Non-pigmented ciliary epithelial cell (primary cell): ENCODE data around the gene TPGS1.

Experiments
- DNase-seq: peaks from one replicate; pipeline ENCODE4 v3.0.0-alpha.2; 2010; ENCODE audit warnings: low read depth

The TPGS1 gene

GRCh38 chr19:540867-541637, 33.8 kb downstream of the TPGS1 start:
- DNase-seq: no peak

GRCh38 chr19:541699-542098, 34.4 kb downstream of the TPGS1 start:
- no peak for DNase-seq

GRCh38 chr19:542173-542866, 35.0 kb downstream of the TPGS1 start:
- DNase-seq: no peak

- no peak for DNase-seq
Observed at GRCh38 chr19:543910-544608, 36.8 kb downstream of the TPGS1 start, which contains the start of gene GZMM. TSS of gene GZMM (plus strand) at chr19:544053. CDS start at chr19:544072, 19 bp downstream.

- DNase-seq: no peak
Observed at GRCh38 chr19:547117-547516, 39.8 kb downstream of the TPGS1 start.

- DNase-seq: no peak
Observed at GRCh38 chr19:547836-548720, 40.8 kb downstream of the TPGS1 start.

GRCh38 chr19:548886-549830, 41.9 kb downstream of the TPGS1 start:
- no peak for DNase-seq

GRCh38 chr19:554817-555216, 47.5 kb downstream of the TPGS1 start:
- DNase-seq: no peak

GRCh38 chr19:555474-555808, 48.1 kb downstream of the TPGS1 start:
- DNase-seq: no peak

- DNase-seq: no peak
Observed at GRCh38 chr19:556611-557382, 49.5 kb downstream of the TPGS1 start.

GRCh38 chr19:558770-559439, 51.6 kb downstream of the TPGS1 start:
- DNase-seq: no peak

- no peak for DNase-seq
Observed at GRCh38 chr19:560121-560520, 52.8 kb downstream of the TPGS1 start.

- DNase-seq: no peak
Observed at GRCh38 chr19:566403-566802, 59.1 kb downstream of the TPGS1 start.

GRCh38 chr19:566844-567243, 59.5 kb downstream of the TPGS1 start:
- DNase-seq: no peak

GRCh38 chr19:567296-567900, 60.1 kb downstream of the TPGS1 start:
- DNase-seq: no peak
